ENCODE results near the gene ZBTB49.

ZBTB49 gene

GRCh38 chr4:4274226-4274625 lies 15.8 kb upstream of the ZBTB49 start:
- DNase-seq (ENCODE audit: extremely low spot score) = no peak
- TF ChIP-seq, protein P1, sequence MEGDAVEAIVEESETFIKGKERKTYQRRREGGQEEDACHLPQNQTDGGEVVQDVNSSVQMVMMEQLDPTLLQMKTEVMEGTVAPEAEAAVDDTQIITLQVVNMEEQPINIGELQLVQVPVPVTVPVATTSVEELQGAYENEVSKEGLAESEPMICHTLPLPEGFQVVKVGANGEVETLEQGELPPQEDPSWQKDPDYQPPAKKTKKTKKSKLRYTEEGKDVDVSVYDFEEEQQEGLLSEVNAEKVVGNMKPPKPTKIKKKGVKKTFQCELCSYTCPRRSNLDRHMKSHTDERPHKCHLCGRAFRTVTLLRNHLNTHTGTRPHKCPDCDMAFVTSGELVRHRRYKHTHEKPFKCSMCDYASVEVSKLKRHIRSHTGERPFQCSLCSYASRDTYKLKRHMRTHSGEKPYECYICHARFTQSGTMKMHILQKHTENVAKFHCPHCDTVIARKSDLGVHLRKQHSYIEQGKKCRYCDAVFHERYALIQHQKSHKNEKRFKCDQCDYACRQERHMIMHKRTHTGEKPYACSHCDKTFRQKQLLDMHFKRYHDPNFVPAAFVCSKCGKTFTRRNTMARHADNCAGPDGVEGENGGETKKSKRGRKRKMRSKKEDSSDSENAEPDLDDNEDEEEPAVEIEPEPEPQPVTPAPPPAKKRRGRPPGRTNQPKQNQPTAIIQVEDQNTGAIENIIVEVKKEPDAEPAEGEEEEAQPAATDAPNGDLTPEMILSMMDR (IDR thresholded peaks at IDR 0.05; ENCODE audit: control extremely low read depth, extremely low read depth, low read depth, missing control alignments) = no peak
- ChIA-PET POLR2A (no interaction called here), CTCF (interaction anchor here (1.0 to 1.8 kb wide), 3 partner anchors 11 to 61 kb away, joined by 3 to 8 read pairs (median 5); no protein-coding TSS in a partner anchor)

DNA sequence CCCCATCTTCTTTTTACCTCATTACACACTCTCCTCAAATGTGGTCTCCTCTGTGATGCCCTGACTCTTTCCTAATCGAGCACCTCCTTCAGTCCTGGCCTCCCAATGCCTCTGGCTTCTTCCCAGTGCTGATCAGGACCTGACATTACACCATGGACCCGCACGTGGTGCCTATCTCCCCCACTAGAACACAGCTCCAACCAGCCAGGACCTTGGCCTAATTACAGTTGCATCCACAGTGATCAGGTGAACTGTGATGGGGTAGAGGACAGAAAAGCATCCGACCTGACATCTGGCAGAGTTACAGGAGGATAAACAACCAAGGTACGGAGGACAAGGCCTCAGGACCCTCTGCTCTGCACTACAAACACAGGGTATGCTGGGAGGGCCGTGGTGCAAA lies 12.5 kb upstream of the ZBTB49 start:
- POLR2A ChIA-PET = no interaction called here
- no peak for DNase-seq (ENCODE audit: extremely low spot score)
- TF ChIP-seq, protein P1 (IDR thresholded peaks at IDR 0.05; ENCODE audit: control extremely low read depth, extremely low read depth, low read depth, missing control alignments) = no peak
- CTCF ChIA-PET = no interaction called here

- CTCF ChIA-PET = interaction anchor here (1.0 to 1.5 kb wide), 4 partner anchors 22 to 56 kb away, joined by 3 to 6 read pairs (median 4); partner anchors contain the start of gene TMEM128
- TF ChIP-seq, protein P1 (IDR thresholded peaks at IDR 0.05; ENCODE audit: control extremely low read depth, extremely low read depth, low read depth, missing control alignments) = no peak
- DNase-seq (ENCODE audit: extremely low spot score) = no peak
- POLR2A ChIA-PET = no interaction called here
Measured at GRCh38 chr4:4281787-4282186, 8.3 kb upstream of the ZBTB49 start.

GRCh38 chr4:4284827-4285618 lies 5.0 kb upstream of the ZBTB49 start:
- DNase-seq (ENCODE audit: extremely low spot score) = no peak
- TF ChIP-seq, protein P1 (IDR thresholded peaks at IDR 0.05; ENCODE audit: control extremely low read depth, extremely low read depth, low read depth, missing control alignments) = no peak
- ChIA-PET POLR2A (no interaction called here), CTCF (interaction anchor here (0.8 to 1.8 kb wide), 8 partner anchors 10 to 33 kb away, joined by 3 to 8 read pairs (median 3); no protein-coding TSS in a partner anchor)

GRCh38 chr4:4288098-4288497 lies 2.0 kb upstream of the ZBTB49 start:
- ChIA-PET POLR2A (no interaction called here), CTCF (interaction anchor here (0.9 to 1.6 kb wide), 2 partner anchors 8 to 9 kb away, joined by 3 to 4 read pairs; no protein-coding TSS in a partner anchor)
- TF ChIP-seq, protein P1 (IDR thresholded peaks at IDR 0.05; ENCODE audit: control extremely low read depth, extremely low read depth, low read depth, missing control alignments) = no peak
- DNase-seq (ENCODE audit: extremely low spot score) = no peak

- ChIA-PET POLR2A (no interaction called here), CTCF (no interaction called here)
- DNase-seq (ENCODE audit: extremely low spot score) = no peak
- TF ChIP-seq, protein P1 (IDR thresholded peaks at IDR 0.05; ENCODE audit: control extremely low read depth, extremely low read depth, low read depth, missing control alignments) = no peak
Measured at GRCh38 chr4:4289055-4289454, 996 bp upstream of the ZBTB49 start.

Data from GM10248 (cell line).